ENCODE data around the gene KIF23.

DNA sequence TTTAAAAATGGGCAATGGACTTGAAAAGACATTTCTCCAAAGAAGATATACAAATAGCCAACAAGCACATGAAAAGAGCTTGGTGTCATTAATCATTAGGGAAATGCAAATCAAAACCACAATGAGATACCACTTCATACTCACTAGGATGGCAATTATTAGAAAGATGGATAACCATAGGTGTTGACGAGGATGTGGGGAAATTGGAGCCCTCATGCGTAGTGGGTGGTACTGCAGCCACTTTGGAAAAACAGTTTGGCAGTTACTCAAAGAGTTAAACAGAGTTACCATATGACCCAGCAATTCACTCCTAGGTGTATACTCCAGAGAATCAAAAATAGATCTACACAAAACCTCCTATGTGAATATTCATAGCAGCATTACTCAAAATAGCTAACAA lies 65.8 kb downstream of the KIF23 start:
- TF ChIP-seq, protein P1, sequence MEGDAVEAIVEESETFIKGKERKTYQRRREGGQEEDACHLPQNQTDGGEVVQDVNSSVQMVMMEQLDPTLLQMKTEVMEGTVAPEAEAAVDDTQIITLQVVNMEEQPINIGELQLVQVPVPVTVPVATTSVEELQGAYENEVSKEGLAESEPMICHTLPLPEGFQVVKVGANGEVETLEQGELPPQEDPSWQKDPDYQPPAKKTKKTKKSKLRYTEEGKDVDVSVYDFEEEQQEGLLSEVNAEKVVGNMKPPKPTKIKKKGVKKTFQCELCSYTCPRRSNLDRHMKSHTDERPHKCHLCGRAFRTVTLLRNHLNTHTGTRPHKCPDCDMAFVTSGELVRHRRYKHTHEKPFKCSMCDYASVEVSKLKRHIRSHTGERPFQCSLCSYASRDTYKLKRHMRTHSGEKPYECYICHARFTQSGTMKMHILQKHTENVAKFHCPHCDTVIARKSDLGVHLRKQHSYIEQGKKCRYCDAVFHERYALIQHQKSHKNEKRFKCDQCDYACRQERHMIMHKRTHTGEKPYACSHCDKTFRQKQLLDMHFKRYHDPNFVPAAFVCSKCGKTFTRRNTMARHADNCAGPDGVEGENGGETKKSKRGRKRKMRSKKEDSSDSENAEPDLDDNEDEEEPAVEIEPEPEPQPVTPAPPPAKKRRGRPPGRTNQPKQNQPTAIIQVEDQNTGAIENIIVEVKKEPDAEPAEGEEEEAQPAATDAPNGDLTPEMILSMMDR (IDR thresholded peaks at IDR 0.05): no peak
- TF ChIP-seq POLR2AphosphoS5 (IDR thresholded peaks at IDR 0.05; ENCODE audit: low read depth, low read length): no peak
- no peak for TF ChIP-seq EP300 (IDR thresholded peaks at IDR 0.05; ENCODE audit: borderline replicate concordance in 1 of 2, low read depth in 1 of 2, low read length in 1 of 2)
- no peak for TF ChIP-seq SIN3A (IDR thresholded peaks at IDR 0.05; ENCODE audit: borderline replicate concordance, low read depth, low read length)
- TF ChIP-seq, protein P2, sequence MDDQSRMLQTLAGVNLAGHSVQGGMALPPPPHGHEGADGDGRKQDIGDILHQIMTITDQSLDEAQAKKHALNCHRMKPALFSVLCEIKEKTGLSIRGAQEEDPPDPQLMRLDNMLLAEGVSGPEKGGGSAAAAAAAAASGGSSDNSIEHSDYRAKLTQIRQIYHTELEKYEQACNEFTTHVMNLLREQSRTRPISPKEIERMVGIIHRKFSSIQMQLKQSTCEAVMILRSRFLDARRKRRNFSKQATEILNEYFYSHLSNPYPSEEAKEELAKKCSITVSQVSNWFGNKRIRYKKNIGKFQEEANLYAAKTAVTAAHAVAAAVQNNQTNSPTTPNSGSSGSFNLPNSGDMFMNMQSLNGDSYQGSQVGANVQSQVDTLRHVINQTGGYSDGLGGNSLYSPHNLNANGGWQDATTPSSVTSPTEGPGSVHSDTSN (IDR thresholded peaks at IDR 0.05): no peak
- no peak for TF ChIP-seq TEAD4 (IDR thresholded peaks at IDR 0.05; ENCODE audit: borderline replicate concordance, insufficient read depth)
- TF ChIP-seq MXI1 (IDR thresholded peaks at IDR 0.05; ENCODE audit: low read depth, low read length): no peak
- TF ChIP-seq YY1 (IDR thresholded peaks at IDR 0.05; ENCODE audit: low read depth): no peak
- no peak for TF ChIP-seq ELF1 (IDR thresholded peaks at IDR 0.05)
